Loucy (cell line): ENCODE results near the gene AMHR2.

Source experiments
- H2AFZ ChIP-seq: fragments of 200-600 bp; sonication (generic); 2 replicates; pipeline ENCODE4 v1.6.0; 2016; ENCODE audit warnings: antibody characterized with exemption, mild to moderate bottlenecking, low read length, moderate library complexity
- H3F3A ChIP-seq: fragments of 200-600 bp; 2 replicates; pipeline ENCODE4 v1.6.0; 2016; ENCODE audit warnings: antibody characterized with exemption, low read depth, mild to moderate bottlenecking
- H3K27me3 ChIP-seq: fragments of 200-600 bp; sonication (generic); 2 replicates; pipeline ENCODE4 v1.6.1; 2014; ENCODE audit warnings: low read length, mild to moderate bottlenecking; ENCODE audit not compliant: insufficient read depth, poor library complexity, severe bottlenecking
- H3K36me3 ChIP-seq: fragments of 200-600 bp; sonication (generic); 2 replicates; pipeline ENCODE4 v1.6.1; 2016; ENCODE audit warnings: low read length; ENCODE audit not compliant: insufficient read depth
- H3K4me1 ChIP-seq: fragments of 200-600 bp; sonication (generic); 2 replicates; pipeline ENCODE4 v1.5.1; 2014; ENCODE audit warnings: low read length, mild to moderate bottlenecking; ENCODE audit not compliant: insufficient read depth, poor library complexity, severe bottlenecking
- H3K4me2 ChIP-seq: fragments of 200-600 bp; sonication (generic); 2 replicates; pipeline ENCODE4 v1.6.0; 2014; ENCODE audit warnings: antibody characterized with exemption, low read length, low read depth, mild to moderate bottlenecking; ENCODE audit not compliant: poor library complexity, severe bottlenecking
- H3K4me3 ChIP-seq: fragments of 200-600 bp; sonication (generic); 2 replicates; pipeline ENCODE4 v1.5.1; 2014; ENCODE audit warnings: low read length, mild to moderate bottlenecking, mixed read lengths; ENCODE audit not compliant: poor library complexity, severe bottlenecking
- H3K79me2 ChIP-seq: fragments of 200-600 bp; sonication (generic); 2 replicates; pipeline ENCODE4 v1.6.1; 2014; ENCODE audit warnings: low read length; ENCODE audit not compliant: insufficient read depth
- H3K9ac ChIP-seq: fragments of 200-600 bp; sonication (generic); 2 replicates; pipeline ENCODE4 v1.6.0; 2014; ENCODE audit warnings: mild to moderate bottlenecking, low read depth, low read length, moderate library complexity; ENCODE audit not compliant: poor library complexity, severe bottlenecking
- H3K9me2 ChIP-seq: fragments of 200-600 bp; sonication (generic); replicated peaks from 2 replicates; pipeline ENCODE4 v1.6.1; 2016; ENCODE audit warnings: low read depth, low read length, mixed read lengths
- H3K9me3 ChIP-seq: fragments of 200-600 bp; sonication (generic); 2 replicates; pipeline ENCODE4 v1.6.1; 2014; ENCODE audit warnings: mild to moderate bottlenecking, antibody characterized with exemption, low read length, low read depth; ENCODE audit not compliant: insufficient read depth
- H4K20me1 ChIP-seq: fragments of 200-600 bp; sonication (generic); 2 replicates; pipeline ENCODE4 v1.6.0; 2014; ENCODE audit warnings: antibody characterized with exemption, low read length, mild to moderate bottlenecking; ENCODE audit not compliant: insufficient read depth, poor library complexity, severe bottlenecking
- EZH2phosphoT487 ChIP-seq: fragments of 200-600 bp; IDR thresholded peaks from 2 replicates; pipeline ENCODE4 v1.6.1; 2018; ENCODE audit warnings: antibody characterized with exemption, mild to moderate bottlenecking, moderate library complexity, borderline replicate concordance
- TF ChIP-seq, protein P1 (sequence below): fragments of 200-600 bp; sonication (generic); conservative IDR thresholded peaks from 2 replicates; pipeline ENCODE4 v1.5.1; 2014; ENCODE audit warnings: mild to moderate bottlenecking, antibody characterized with exemption, low read length

Gene AMHR2

GRCh38 chr12:53474077-53474476 is 50.4 kb downstream of the AMHR2 start:
- Histone ChIP-seq H3K4me2 (no peak overlapping the region), H3F3A (no peaks in the 10 kb centered on the region), H3K27me3 (no peaks in the 10 kb centered on the region), H3K9me2 (no peaks in the 10 kb centered on the region), H3K4me1 (no peaks in the 10 kb centered on the region), H4K20me1 (peaks cover 89% of the 10 kb centered on the region), H3K9ac (peak overlapping the region; percentile 7), H3K9me3 (no peaks in the 10 kb centered on the region), H3K4me3 (no peak overlapping the region), H3K79me2 (peaks cover 75% of the 10 kb centered on the region), H2AFZ (no peak overlapping the region), H3K36me3 (peaks cover 96% of the 10 kb centered on the region)
- TF ChIP-seq EZH2phosphoT487 = no peak
- TF ChIP-seq, protein P1, sequence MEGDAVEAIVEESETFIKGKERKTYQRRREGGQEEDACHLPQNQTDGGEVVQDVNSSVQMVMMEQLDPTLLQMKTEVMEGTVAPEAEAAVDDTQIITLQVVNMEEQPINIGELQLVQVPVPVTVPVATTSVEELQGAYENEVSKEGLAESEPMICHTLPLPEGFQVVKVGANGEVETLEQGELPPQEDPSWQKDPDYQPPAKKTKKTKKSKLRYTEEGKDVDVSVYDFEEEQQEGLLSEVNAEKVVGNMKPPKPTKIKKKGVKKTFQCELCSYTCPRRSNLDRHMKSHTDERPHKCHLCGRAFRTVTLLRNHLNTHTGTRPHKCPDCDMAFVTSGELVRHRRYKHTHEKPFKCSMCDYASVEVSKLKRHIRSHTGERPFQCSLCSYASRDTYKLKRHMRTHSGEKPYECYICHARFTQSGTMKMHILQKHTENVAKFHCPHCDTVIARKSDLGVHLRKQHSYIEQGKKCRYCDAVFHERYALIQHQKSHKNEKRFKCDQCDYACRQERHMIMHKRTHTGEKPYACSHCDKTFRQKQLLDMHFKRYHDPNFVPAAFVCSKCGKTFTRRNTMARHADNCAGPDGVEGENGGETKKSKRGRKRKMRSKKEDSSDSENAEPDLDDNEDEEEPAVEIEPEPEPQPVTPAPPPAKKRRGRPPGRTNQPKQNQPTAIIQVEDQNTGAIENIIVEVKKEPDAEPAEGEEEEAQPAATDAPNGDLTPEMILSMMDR = no peak

GRCh38 chr12:53474819-53475218 is 51.2 kb downstream of the AMHR2 start:
- Histone ChIP-seq H4K20me1 (peaks cover 95% of the 10 kb centered on the region), H3K36me3 (peaks cover 96% of the 10 kb centered on the region), H3K4me3 (no peak overlapping the region), H3K9me3 (no peaks in the 10 kb centered on the region), H3F3A (no peaks in the 10 kb centered on the region), H3K9me2 (no peaks in the 10 kb centered on the region), H3K4me1 (no peaks in the 10 kb centered on the region), H3K27me3 (no peaks in the 10 kb centered on the region), H3K9ac (no peak overlapping the region), H3K79me2 (peaks cover 78% of the 10 kb centered on the region), H3K4me2 (no peak overlapping the region), H2AFZ (no peak overlapping the region)
- TF ChIP-seq, protein P1 = no peak
- no peak for TF ChIP-seq EZH2phosphoT487

DNA sequence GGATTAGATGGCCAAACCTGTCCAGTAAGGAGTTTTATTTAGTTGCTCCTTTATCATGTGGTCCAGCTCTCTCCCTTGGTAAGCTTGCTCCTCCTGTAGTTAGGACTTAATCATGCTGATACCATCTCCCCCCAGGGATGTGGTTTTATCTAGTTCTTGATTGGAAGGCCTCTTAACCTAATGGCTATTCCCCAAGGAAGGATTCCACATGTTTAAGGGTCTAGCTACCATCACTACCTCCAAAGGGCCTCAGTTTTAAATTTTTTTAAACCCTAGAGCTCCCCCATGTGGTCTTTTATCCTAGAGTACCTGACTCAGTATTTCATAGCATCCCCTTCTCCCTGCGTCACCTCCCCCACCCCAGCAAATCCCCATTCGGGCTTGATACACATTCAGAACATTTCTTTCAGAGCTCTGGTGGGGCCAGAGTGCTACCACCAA is 53.1 kb downstream of the AMHR2 start:
- Histone ChIP-seq H4K20me1 (peaks cover 93% of the 10 kb centered on the region), H3K79me2 (peaks cover 72% of the 10 kb centered on the region), H3F3A (peaks cover 4% of the 10 kb centered on the region; the same call in 1 of the 2 replicates), H3K4me2 (no peak overlapping the region), H3K4me1 (no peaks in the 10 kb centered on the region), H3K9me3 (no peaks in the 10 kb centered on the region), H3K4me3 (no peak overlapping the region), H2AFZ (no peak overlapping the region), H3K36me3 (peaks cover 97% of the 10 kb centered on the region), H3K9me2 (no peaks in the 10 kb centered on the region), H3K9ac (no peak overlapping the region), H3K27me3 (no peaks in the 10 kb centered on the region)
- no peak for TF ChIP-seq EZH2phosphoT487
- TF ChIP-seq, protein P1 = peak; percentile 60
